ACC112 (cell line): ENCODE data around the gene DNAH10.

Experiments
- H2AFZ ChIP-seq: fragments of 200-600 bp; sonication (generic); one replicate; pipeline ENCODE4 v1.6.0; 2017; ENCODE audit warnings: antibody characterized with exemption, low read length; ENCODE audit not compliant: unreplicated experiment
- H3K27ac ChIP-seq: fragments of 200-600 bp; sonication (generic); 2 replicates; pipeline ENCODE4 v1.5.1; 2014; ENCODE audit warnings: low read depth, mild to moderate bottlenecking, antibody characterized with exemption, low read length, moderate library complexity
- H3K27me3 ChIP-seq: fragments of 200-600 bp; sonication (generic); 2 replicates; pipeline ENCODE4 v1.6.1; 2014; ENCODE audit warnings: mild to moderate bottlenecking, antibody characterized with exemption, low read length, moderate library complexity, mixed read lengths; ENCODE audit not compliant: insufficient read depth
- H3K36me3 ChIP-seq: fragments of 200-600 bp; sonication (generic); 2 replicates; pipeline ENCODE4 v1.6.1; 2016; ENCODE audit warnings: mild to moderate bottlenecking, antibody characterized with exemption, low read length, moderate library complexity, mixed read lengths; ENCODE audit not compliant: insufficient read depth
- H3K4me1 ChIP-seq: fragments of 200-600 bp; sonication (generic); one replicate; pipeline ENCODE4 v1.6.1; 2016; ENCODE audit warnings: low read length, mixed read lengths; ENCODE audit not compliant: insufficient read depth, unreplicated experiment, control insufficient read depth
- H3K4me3 ChIP-seq: fragments of 200-600 bp; sonication (generic); 2 replicates; pipeline ENCODE4 v1.5.1; 2014; ENCODE audit warnings: mild to moderate bottlenecking, low read depth, low read length
- H3K79me2 ChIP-seq: fragments of 200-600 bp; sonication (generic); one replicate; pipeline ENCODE4 v1.6.0; 2016; ENCODE audit warnings: low read length; ENCODE audit not compliant: control insufficient read depth, unreplicated experiment, insufficient read depth

The DNAH10 gene

GRCh38 chr12:123723011-123723410 is 39.1 kb upstream of the DNAH10 start:
- Histone ChIP-seq H3K79me2 (no peaks in the 10 kb centered on the region), H3K27ac (no peak overlapping the region), H3K27me3 (no peaks in the 10 kb centered on the region), H3K4me1 (no peaks in the 10 kb centered on the region), H2AFZ (no peak overlapping the region), H3K36me3 (0 out of 2 replicates have a peak, but pooled peaks cover 11% of the 10 kb centered on the region), H3K4me3 (no peak overlapping the region)

GRCh38 chr12:123723765-123724164 is 38.3 kb upstream of the DNAH10 start:
- Histone ChIP-seq H2AFZ (no peak overlapping the region), H3K79me2 (no peaks in the 10 kb centered on the region), H3K27me3 (no peaks in the 10 kb centered on the region), H3K4me1 (no peaks in the 10 kb centered on the region), H3K4me3 (no peak overlapping the region), H3K27ac (no peak overlapping the region), H3K36me3 (0 out of 2 replicates have a peak, but pooled peaks cover 11% of the 10 kb centered on the region)

DNA sequence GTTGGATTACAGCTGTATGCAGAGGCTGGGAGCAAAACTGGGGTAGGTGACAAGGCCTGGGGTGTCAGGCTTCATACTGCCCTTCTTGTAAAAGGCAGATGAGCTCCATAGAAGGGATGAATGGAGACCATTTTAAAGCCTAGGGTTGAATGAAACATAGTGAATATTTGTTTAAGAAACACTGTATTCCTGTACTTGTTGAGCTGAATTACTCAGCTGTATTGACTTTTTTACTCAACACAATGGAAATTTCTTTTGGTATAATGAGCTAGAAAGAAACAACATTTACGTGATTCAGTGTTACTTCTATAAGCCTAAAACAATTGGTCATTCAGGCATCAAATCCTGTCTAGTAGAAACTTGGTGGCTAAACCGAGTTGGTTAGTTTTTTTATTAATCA is 35.9 kb upstream of the DNAH10 start:
- Histone ChIP-seq H3K4me1 (no peaks in the 10 kb centered on the region), H3K4me3 (no peak overlapping the region), H3K27ac (no peak overlapping the region), H3K27me3 (no peaks in the 10 kb centered on the region), H2AFZ (no peak overlapping the region), H3K79me2 (no peaks in the 10 kb centered on the region), H3K36me3 (peaks cover 11% of the 10 kb centered on the region; the same call in 1 of the 2 replicates)

GRCh38 chr12:123726962-123727361 is 35.1 kb upstream of the DNAH10 start:
- H2AFZ ChIP-seq = no peak overlapping the region
- no peaks in the 10 kb centered on the region for H3K27me3 ChIP-seq
- peaks cover 12% of the 10 kb centered on the region; the same call in 1 of the 2 replicates for H3K36me3 ChIP-seq
- no peak overlapping the region for H3K4me3 ChIP-seq
- no peaks in the 10 kb centered on the region for H3K79me2 ChIP-seq
- H3K4me1 ChIP-seq = no peaks in the 10 kb centered on the region
- H3K27ac ChIP-seq = no peak overlapping the region

DNA sequence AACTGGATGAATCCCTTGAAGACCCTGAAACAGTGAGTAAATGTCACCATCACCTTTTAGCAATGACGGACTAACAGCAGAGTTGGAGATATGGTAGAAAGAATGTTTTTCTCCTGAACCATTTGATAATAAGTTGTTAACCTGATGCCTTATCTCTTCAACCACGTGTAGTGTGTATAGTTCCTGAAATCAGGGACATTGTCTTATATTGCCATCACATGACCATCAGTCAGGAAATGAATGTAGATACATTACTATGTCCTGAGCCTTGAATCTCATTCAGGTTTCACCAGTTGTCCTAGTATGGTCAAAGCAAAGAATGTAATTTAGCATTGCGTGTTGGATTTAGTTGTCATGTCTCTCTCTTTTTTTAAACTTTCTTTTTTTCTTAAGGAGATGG is 34.2 kb upstream of the DNAH10 start:
- Histone ChIP-seq H3K4me1 (no peaks in the 10 kb centered on the region), H3K27me3 (no peaks in the 10 kb centered on the region), H3K4me3 (no peak overlapping the region), H3K27ac (no peak overlapping the region), H3K36me3 (peaks cover 16% of the 10 kb centered on the region; the same call in 1 of the 2 replicates), H3K79me2 (no peaks in the 10 kb centered on the region), H2AFZ (no peak overlapping the region)

DNA sequence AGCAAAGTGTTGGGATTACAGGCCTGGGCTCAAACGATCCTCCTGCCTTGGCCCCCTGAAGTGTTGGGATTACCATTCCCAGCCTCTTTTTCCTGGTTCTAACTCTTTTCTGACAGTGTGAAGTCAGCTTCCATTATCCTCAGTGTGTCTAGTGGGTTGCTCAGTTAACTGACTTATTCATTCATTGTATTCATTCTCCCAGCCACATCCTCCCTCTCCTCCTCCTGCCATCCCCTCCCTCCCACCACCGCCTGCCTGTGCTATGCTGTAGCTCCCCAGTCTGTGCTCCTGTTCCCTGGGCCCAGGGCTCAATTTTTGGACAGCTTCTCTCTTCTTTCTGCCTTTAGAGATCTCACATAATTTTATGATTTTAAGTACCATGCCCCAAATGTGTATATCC is 30.5 kb upstream of the DNAH10 start:
- no peak overlapping the region for H3K4me3 ChIP-seq
- no peak overlapping the region for H3K27ac ChIP-seq
- H3K27me3 ChIP-seq = no peaks in the 10 kb centered on the region
- no peaks in the 10 kb centered on the region for H3K4me1 ChIP-seq
- peaks cover 10% of the 10 kb centered on the region; the same call in 1 of the 2 replicates for H3K36me3 ChIP-seq
- no peak overlapping the region for H2AFZ ChIP-seq
- H3K79me2 ChIP-seq = no peaks in the 10 kb centered on the region

GRCh38 chr12:123732251-123732650 is 29.9 kb upstream of the DNAH10 start:
- Histone ChIP-seq H3K4me1 (no peaks in the 10 kb centered on the region), H3K27ac (no peak overlapping the region), H2AFZ (no peak overlapping the region)

DNA sequence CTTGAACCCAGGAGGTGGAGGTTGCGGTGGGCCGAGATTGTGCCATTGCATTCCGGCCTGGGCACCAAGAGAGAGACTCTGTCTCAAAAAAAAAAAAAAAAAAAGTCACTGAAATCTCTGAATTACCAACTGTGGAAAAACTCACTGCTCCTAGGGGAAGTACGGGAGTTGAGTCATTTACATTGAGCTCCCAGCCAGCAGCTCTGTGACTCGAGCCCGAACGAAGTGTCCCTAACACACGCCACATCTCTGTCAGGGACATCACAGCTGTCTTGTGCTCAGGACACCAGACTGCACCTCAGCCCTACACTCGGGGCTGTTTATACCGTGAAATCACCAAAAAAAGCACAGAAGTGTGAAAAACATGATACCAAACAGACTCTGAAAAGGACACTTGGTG is 28.9 kb upstream of the DNAH10 start:
- H2AFZ ChIP-seq = no peak overlapping the region
- H3K4me1 ChIP-seq = no peaks in the 10 kb centered on the region
- no peaks in the 10 kb centered on the region for H3K27me3 ChIP-seq
- no peak overlapping the region for H3K27ac ChIP-seq
- no peaks in the 10 kb centered on the region for H3K79me2 ChIP-seq
- no peak overlapping the region for H3K4me3 ChIP-seq
- H3K36me3 ChIP-seq = peaks cover 11% of the 10 kb centered on the region; the same call in 1 of the 2 replicates

More at GRCh38 chr12:123732251-123732650, 29.9 kb upstream of the DNAH10 start:
- Histone ChIP-seq H3K4me3 (no peak overlapping the region), H3K36me3 (peaks cover 15% of the 10 kb centered on the region; the same call in 1 of the 2 replicates), H3K27me3 (no peaks in the 10 kb centered on the region), H3K79me2 (no peaks in the 10 kb centered on the region)

GRCh38 chr12:123734268-123734667 is 27.8 kb upstream of the DNAH10 start:
- Histone ChIP-seq H3K27me3 (no peaks in the 10 kb centered on the region), H3K79me2 (no peaks in the 10 kb centered on the region), H3K4me3 (no peak overlapping the region), H2AFZ (no peak overlapping the region), H3K36me3 (peaks cover 11% of the 10 kb centered on the region; the same call in 1 of the 2 replicates), H3K4me1 (no peaks in the 10 kb centered on the region), H3K27ac (no peak overlapping the region)

- H3K36me3 ChIP-seq = peaks cover 5% of the 10 kb centered on the region; the same call in 1 of the 2 replicates
- no peak overlapping the region for H2AFZ ChIP-seq
- no peak overlapping the region for H3K27ac ChIP-seq
- no peak overlapping the region for H3K4me3 ChIP-seq
- no peaks in the 10 kb centered on the region for H3K4me1 ChIP-seq
- H3K79me2 ChIP-seq = no peaks in the 10 kb centered on the region
- H3K27me3 ChIP-seq = no peaks in the 10 kb centered on the region
Observed at GRCh38 chr12:123741937-123742572, 20.0 kb upstream of the DNAH10 start.

- Histone ChIP-seq H2AFZ (no peak overlapping the region), H3K4me3 (no peak overlapping the region), H3K27ac (no peak overlapping the region), H3K4me1 (no peaks in the 10 kb centered on the region), H3K36me3 (peaks cover 10% of the 10 kb centered on the region; the same call in 1 of the 2 replicates), H3K79me2 (no peaks in the 10 kb centered on the region), H3K27me3 (no peaks in the 10 kb centered on the region)
Observed at GRCh38 chr12:123743002-123743401, 19.1 kb upstream of the DNAH10 start.
